HepG2 (cell line): ENCODE data around the gene IKBKE. TPM values are rescaled to one million over a fixed set of nuclear protein-coding genes. Genes with fewer than 3 reads are reported as not detected.

Source experiments
- ADNP ChIP-seq: sonication (generic); formaldehyde crosslinking; IDR thresholded peaks from 2 replicates; pipeline ENCODE4 v1.4.0; 2020; ENCODE audit warnings: missing genetic modification reagents
- E2F1 ChIP-seq: sonication (generic); formaldehyde crosslinking; IDR thresholded peaks from 2 replicates; pipeline ENCODE4 v1.5.0; 2020; ENCODE audit warnings: missing genetic modification reagents
- EHMT2 ChIP-seq: fragments of 200-600 bp; sonication (generic); IDR thresholded peaks from 2 replicates; pipeline ENCODE4 v1.7.0; 2017; ENCODE audit warnings: antibody characterized with exemption, low read depth, low read length, borderline replicate concordance
- MEIS2 ChIP-seq: sonication (generic); formaldehyde crosslinking; IDR thresholded peaks from 2 replicates; pipeline ENCODE4 v1.9.0; 2021; ENCODE audit warnings: mild to moderate bottlenecking, missing genetic modification reagents
- TBX2 ChIP-seq: sonication (generic); formaldehyde crosslinking; IDR thresholded peaks from 2 replicates; pipeline ENCODE4 v1.5.0; 2020; ENCODE audit warnings: missing genetic modification reagents, mild to moderate bottlenecking, borderline replicate concordance
- ZNF772 ChIP-seq: sonication (generic); formaldehyde crosslinking; IDR thresholded peaks from 2 replicates; pipeline ENCODE4 v1.5.0; 2020; ENCODE audit warnings: mild to moderate bottlenecking, missing genetic modification reagents
- polyA plus RNA-seq, 8 experiments: library from polyadenylated mRNA; depleted of rRNA in 3 of 8; stranded (reverse) in 7 of 8; unstranded in 1 of 8; fragments of >200 nt; fragmentation: Illumina TruSeq in 4 of 8; extraction: Trizol in 4 of 8; gene quantifications; 2 replicates each; pipeline versions ENCODE4 v1.2.1 to v1.2.3, GENCODE V29; 2011 to 2016; ENCODE audit warnings: low read depth in 4 of 8, missing spikeins in 1 of 8, mixed read lengths in 1 of 8; ENCODE audit not compliant: insufficient read depth in 1 of 8
- total RNA-seq, 5 experiments: library from RNA; depleted of rRNA; stranded (reverse); fragments of >200 nt; fragmentation: Illumina TruSeq; extraction: Trizol; gene quantifications; 2 replicates each; pipeline ENCODE4 v1.2.3, GENCODE V29; 2016; ENCODE audit warnings: low read depth in 1 of 5
- TF ChIP-seq, protein P1 (sequence below): sonication (generic); formaldehyde crosslinking; IDR thresholded peaks from 2 replicates; pipeline ENCODE4 v1.5.0; 2020; ENCODE audit warnings: mild to moderate bottlenecking, missing genetic modification reagents, borderline replicate concordance
- TF ChIP-seq, protein P2 (sequence below): sonication (generic); formaldehyde crosslinking; IDR thresholded peaks from 2 replicates; pipeline ENCODE4 v1.5.0; 2020; ENCODE audit warnings: missing genetic modification reagents

Gene IKBKE
- total and polyA plus RNA-seq, 2 of the 13 experiments (the other 11 are each of a cell fraction or from before 2014, with no cell fraction given) = 4.5 to 5.8 TPM

- TF ChIP-seq, protein P1, sequence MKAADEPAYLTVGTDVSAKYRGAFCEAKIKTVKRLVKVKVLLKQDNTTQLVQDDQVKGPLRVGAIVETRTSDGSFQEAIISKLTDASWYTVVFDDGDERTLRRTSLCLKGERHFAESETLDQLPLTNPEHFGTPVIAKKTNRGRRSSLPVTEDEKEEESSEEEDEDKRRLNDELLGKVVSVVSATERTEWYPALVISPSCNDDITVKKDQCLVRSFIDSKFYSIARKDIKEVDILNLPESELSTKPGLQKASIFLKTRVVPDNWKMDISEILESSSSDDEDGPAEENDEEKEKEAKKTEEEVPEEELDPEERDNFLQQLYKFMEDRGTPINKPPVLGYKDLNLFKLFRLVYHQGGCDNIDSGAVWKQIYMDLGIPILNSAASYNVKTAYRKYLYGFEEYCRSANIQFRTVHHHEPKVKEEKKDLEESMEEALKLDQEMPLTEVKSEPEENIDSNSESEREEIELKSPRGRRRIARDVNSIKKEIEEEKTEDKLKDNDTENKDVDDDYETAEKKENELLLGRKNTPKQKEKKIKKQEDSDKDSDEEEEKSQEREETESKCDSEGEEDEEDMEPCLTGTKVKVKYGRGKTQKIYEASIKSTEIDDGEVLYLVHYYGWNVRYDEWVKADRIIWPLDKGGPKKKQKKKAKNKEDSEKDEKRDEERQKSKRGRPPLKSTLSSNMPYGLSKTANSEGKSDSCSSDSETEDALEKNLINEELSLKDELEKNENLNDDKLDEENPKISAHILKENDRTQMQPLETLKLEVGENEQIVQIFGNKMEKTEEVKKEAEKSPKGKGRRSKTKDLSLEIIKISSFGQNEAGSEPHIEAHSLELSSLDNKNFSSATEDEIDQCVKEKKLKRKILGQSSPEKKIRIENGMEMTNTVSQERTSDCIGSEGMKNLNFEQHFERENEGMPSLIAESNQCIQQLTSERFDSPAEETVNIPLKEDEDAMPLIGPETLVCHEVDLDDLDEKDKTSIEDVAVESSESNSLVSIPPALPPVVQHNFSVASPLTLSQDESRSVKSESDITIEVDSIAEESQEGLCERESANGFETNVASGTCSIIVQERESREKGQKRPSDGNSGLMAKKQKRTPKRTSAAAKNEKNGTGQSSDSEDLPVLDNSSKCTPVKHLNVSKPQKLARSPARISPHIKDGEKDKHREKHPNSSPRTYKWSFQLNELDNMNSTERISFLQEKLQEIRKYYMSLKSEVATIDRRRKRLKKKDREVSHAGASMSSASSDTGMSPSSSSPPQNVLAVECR = no peak
- TF ChIP-seq E2F1 (CRISPR knock-in tag) (no peak), ZNF772 (CRISPR knock-in tag) (no peak), MEIS2 (CRISPR knock-in tag) (no peak), TBX2 (CRISPR knock-in tag) (no peak), ADNP (no peak), EHMT2 (no peak)
- TF ChIP-seq, protein P2, sequence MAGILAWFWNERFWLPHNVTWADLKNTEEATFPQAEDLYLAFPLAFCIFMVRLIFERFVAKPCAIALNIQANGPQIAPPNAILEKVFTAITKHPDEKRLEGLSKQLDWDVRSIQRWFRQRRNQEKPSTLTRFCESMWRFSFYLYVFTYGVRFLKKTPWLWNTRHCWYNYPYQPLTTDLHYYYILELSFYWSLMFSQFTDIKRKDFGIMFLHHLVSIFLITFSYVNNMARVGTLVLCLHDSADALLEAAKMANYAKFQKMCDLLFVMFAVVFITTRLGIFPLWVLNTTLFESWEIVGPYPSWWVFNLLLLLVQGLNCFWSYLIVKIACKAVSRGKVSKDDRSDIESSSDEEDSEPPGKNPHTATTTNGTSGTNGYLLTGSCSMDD (CRISPR knock-in tag) = no peak
These were observed 25.2 kb upstream of the IKBKE start (continued) for GRCh38 chr1:206445116-206445515.
